GM18511 (cell line): ENCODE measurements around the gene CHCHD3.

Source experiments
- ATAC-seq: cut with Tn5 transposase; IDR thresholded peaks from one replicate; pipeline ENCODE4 v1.9.1; 2021; ENCODE audit warnings: mild to moderate bottlenecking, moderate library complexity; ENCODE audit not compliant: unreplicated experiment

Gene CHCHD3

DNA sequence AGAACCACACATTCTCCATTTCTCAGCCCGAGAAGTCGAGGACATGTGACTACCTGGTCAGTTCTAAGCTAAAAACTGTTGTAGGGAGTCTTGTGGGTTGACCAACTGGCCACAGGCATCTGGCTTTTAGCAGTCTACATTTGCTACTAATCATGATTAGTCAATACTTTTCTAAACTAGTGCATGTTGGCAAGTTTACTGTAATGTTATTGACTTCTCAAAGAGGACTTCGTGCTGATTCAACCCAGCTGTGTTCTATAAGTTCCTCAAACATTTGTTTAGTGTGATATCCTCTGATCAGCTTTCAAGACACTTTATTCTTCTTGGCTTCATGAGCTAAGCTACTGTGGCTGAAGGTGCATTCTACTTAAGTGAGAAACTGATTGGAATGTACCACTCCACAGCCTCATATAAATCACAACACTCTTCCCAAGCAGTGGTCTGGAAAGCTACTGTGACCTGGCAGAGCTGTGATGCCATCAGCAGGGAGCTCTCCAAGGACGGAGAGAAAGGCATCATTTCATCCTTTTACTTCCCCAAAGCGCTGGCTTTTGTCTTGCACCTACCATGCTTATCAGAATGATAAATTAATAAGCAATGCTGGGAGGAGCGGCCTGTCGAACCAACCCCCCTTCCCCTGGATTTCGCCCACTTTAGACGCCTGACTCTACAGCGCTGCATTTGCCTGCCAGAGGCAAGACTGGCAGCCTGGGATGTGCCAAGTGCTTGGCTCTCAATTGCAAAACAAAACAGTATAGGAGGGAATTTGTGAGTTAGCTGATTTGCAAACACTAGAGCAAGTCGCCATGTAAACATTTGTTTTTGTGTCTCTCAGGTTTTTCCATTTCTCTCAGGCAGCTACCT is 298.9 kb downstream of the CHCHD3 start:
- ATAC-seq, result no peak

GRCh38 chr7:132780822-132781221 is 301.1 kb downstream of the CHCHD3 start:
- no peak for ATAC-seq

GRCh38 chr7:132779164-132779563 is 302.7 kb downstream of the CHCHD3 start:
- ATAC-seq, result no peak

- no peak for ATAC-seq
Observed at GRCh38 chr7:132778761-132779160, 303.1 kb downstream of the CHCHD3 start.

GRCh38 chr7:132777956-132778355 is 303.9 kb downstream of the CHCHD3 start:
- no peak for ATAC-seq

DNA sequence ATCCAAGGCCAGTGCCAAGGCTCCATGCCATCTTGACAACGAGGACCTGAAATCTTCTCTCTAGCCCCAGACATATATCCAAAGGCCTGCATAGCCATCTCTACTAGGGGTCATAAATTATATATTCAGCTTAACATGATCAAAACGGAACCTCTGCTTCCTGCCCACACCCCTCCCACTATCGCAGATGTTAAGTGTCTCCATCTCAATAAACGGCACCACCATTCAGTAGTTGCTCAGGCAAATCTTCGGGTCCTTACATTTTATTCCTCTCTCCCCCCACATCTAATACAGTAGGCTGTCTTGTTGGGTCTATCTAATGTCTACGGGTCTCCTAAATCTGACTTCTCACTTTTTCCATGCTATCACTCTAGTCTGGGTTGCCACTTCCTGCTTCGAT is 304.5 kb downstream of the CHCHD3 start:
- no peak for ATAC-seq

DNA sequence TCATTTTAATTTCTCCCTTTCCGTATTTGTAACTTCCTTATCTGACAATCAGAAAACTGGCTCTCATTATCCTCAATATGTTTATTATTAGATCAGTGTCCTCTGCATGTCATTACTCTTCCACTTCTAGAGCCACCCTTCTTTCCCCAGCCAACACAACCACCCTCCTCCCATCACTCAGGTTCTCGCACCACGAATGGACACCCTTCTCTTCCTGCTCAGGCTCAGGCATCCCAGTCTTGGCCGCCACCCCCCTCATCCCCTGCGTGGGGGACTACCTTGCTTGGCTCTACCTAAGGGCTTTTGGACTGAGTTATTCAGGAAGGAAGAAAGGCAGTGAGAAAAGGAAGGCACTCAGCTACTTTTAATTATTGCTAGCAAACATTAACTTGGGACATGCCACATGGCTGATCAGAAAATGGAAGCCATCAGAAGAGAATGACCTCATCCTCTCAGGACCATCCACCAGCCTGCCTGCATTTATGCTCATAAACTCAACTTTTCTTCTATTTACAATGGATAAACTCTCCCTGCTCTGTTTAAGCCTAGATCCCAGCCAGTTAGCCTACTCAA is 305.8 kb downstream of the CHCHD3 start:
- no peak for ATAC-seq

- no peak for ATAC-seq
Observed at GRCh38 chr7:132773527-132773956, 308.3 kb downstream of the CHCHD3 start.

DNA sequence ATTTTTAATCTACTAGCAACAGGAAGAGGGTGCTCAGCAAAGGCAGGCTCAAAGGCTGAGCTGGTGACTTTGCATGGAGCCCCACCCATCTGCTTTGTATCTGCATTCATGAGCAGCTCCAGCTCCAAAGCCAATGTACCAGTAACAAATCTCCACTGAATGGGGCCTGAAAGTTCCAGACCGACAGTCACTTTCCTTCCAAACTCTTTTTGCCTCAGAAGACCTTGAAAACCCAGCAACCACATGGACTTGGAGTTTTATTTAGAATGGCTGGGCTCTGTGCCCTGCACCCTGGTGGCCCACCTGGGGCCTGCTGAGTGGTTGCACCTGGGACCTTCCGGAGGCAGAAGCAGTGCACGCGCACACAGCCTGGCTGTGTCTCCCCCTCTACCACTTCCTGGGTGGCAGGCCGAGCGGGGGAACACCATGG is 310.6 kb downstream of the CHCHD3 start:
- no peak for ATAC-seq

DNA sequence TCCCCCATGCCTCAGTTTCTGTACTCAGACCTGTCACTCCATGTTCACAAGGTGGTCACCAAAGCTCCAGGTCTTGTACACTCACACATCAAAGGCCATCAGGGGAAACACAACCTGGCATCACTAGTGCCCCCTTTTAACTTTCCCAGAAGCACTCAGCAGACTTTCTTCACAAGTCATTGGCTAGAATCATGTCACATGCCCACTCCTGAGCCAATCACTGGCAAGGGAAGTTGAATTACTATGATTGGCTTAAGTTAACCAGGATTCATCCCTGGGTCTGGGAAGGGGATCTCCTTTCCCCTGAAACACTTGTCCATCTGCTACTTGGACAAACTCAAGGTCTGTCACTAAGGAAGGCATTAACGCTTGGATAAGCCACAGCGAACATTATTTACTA is 311.8 kb downstream of the CHCHD3 start:
- ATAC-seq, result no peak

DNA sequence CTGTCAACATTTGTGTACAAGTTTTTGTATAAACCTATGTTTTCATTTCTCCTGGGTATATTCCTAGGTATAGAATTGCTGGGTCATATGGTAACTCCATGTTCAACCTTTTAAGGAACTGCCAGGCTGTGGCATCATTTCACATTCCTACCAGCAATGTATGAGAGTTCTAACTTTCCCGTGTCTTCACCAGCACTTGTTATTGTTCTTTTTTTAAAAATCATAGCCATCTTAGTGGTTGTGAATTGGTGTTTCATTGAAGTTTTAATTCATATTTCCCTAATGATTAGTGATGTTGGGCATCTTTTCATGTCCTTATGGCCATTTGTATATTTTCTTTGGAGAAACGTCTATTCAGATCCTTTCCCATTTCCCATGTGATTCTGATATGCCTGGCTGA is 312.6 kb downstream of the CHCHD3 start:
- ATAC-seq, result no peak

DNA sequence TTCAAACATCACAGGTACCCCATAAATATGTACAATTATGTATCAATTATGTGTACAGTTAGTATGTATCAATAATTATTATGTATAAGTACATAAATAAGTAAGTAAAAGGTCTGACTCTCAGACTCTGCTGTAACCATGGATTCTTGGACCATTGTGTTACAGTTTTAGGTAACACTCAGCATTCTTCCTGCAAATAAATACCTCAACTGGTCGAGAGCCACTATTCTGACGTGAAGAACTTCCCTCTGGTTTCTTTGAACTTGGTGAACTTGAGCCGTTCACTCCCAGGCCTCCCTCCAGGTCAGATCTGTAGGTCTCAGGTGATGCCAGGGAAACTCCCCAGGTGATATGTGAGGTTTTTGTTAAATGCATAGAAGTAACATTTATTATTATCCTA is 313.8 kb downstream of the CHCHD3 start:
- no peak for ATAC-seq

DNA sequence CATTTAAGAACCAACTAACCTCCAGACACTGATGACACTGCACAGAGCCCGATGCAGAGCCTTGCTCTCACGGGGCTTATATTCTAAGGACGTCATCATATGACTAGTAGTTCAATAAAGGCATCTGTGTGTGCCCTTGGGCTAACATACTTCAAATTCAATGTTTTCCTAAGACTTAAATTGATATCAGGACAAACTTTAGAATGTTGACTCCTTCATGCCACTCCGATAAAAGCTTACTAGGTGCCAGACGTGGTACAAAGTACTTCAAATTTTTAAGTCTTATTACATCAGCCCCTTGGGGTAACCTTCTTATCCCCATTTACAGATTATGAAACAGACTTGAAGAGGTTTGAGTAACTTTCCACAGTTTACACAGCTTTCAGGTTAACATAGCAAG is 314.5 kb downstream of the CHCHD3 start:
- no peak for ATAC-seq

- no peak for ATAC-seq
Observed at GRCh38 chr7:132766660-132767059, 315.2 kb downstream of the CHCHD3 start.

- no peak for ATAC-seq
Observed at GRCh38 chr7:132765861-132766260, 316.0 kb downstream of the CHCHD3 start.

- no peak for ATAC-seq
Observed at GRCh38 chr7:132764762-132765161, 317.1 kb downstream of the CHCHD3 start.

DNA sequence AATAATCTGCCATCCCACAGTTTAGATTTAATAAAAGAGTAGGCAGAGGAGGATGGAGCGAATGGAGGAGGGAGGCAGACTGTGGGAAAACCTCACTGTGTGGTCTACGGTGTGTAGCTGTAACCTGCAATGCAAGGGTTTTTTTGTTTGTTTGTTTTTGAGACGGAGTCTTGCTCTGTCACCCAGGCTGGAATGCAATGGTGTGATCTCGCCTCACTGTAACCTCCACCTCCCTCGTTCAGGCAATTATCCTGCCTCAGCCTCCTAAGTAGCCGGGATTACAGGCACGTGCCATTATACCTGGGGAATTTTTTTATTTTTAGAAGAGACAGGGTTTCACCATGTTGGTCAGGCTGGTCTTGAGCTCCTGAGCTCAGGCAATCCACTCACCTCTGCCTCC is 321.0 kb downstream of the CHCHD3 start:
- ATAC-seq, result no peak

- ATAC-seq, result no peak
Observed at GRCh38 chr7:132760244-132760623, 321.7 kb downstream of the CHCHD3 start.

GRCh38 chr7:132759482-132760243 is 322.2 kb downstream of the CHCHD3 start:
- ATAC-seq, result no peak

DNA sequence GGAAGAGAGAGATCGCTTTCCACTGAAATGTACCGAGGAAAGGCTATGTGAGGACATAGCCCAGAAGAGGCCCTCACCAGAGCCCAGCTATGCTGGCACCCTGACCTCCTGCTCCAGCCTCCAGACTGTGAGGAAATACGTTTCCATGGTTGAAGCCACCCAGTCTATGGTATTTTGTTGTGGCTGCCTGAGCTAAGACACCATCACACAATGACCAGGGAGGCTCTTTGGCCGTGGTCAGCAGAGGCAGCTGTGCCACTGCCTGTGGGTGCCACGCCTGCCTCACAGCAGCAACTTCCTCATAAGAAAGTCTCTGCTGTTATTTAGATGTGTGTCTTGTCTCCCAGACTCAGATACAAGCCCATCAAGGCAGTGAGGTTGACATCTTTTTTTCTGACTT is 322.9 kb downstream of the CHCHD3 start:
- ATAC-seq, result no peak

DNA sequence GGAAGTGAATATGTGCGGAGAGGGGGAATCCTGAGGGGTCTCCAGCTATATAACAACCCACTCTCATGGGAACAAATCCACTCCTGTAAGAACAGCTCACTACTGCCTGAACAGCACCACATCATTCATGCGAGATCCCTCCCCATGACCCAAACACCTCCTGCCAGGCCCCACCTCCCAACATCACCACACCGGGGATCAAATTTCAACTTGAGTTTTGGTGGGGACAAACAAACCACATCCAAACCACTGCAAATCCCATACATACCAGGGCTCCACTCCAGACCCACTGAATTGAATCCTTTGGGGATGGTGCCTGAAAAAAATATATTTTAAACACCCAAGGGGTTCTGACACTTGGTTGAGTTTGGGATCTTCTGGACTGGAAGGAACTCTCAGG is 324.1 kb downstream of the CHCHD3 start:
- ATAC-seq, result no peak

DNA sequence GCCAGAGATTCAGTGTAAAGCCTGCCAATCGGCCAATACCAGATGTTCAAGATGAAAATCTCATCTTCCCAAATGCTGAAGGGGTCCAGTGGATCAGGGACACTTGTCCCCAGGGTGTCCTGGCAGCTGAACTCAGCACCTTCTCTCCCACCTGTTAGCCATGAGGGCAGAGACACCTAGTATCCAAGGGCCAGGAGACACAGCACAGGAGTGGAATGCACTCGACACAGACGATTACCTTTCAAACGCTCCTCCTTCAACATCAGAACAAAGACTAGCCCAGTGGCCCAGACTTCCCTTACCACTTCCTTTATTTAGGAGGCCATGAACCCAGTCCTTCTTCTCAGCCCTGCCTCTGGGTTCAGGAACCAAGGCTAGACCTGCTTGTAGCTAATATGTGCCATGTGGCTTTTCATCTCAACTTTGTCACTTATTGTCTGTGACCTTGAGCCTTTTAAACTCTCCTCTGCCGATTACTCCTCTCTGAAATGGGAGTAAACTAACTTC is 325.4 kb downstream of the CHCHD3 start:
- no peak for ATAC-seq
